Tibial nerve (tissue), 4 donors: ENCODE data around the gene OBP2B. TPM values are rescaled to one million over a fixed set of nuclear protein-coding genes. Genes with fewer than 3 reads are reported as not detected.
A peak's percentile ranks its signal among the peaks of the same experiment; 100 is the strongest.

ENCODE experiments used
- DNase-seq, 2 donors: peaks; one replicate each; pipeline ENCODE4 v3.0.0-alpha.2; 2019; ENCODE audit warnings: low spot score in 2 of 2
- H3K27ac ChIP-seq, 4 donors: fragments of 200-600 bp; sonication (generic) in 3 of 4; one replicate each; pipeline ENCODE4 v1.5.1; 2017 to 2019; ENCODE audit warnings: mild to moderate bottlenecking in 1 of 4
- H3K27me3 ChIP-seq, 2 donors: fragments of 200-600 bp; sonication (generic) in 1 of 2; one replicate each; pipeline versions ENCODE4 v1.5.1 to v1.6.0; 2017 to 2019
- H3K36me3 ChIP-seq, 3 donors: fragments of 200-600 bp; sonication (generic); one replicate each; pipeline ENCODE4 v1.5.1; 2018 to 2019
- H3K4me1 ChIP-seq, 4 donors: fragments of 200-600 bp; sonication (generic) in 3 of 4; one replicate each; pipeline ENCODE4 v1.5.1; 2017 to 2019
- H3K4me3 ChIP-seq, 4 donors: fragments of 200-600 bp; sonication (generic) in 3 of 4; one replicate each; pipeline ENCODE4 v1.5.1; 2017 to 2019; ENCODE audit warnings: mild to moderate bottlenecking in 1 of 4, moderate library complexity in 1 of 4
- H3K9me3 ChIP-seq, 4 donors: fragments of 200-600 bp; sonication (generic) in 3 of 4; one replicate each; pipeline ENCODE4 v1.5.1; 2017 to 2019
- CTCF ChIP-seq, 5 experiments: fragments of 200-600 bp in 3 of 5; fragments of 450-650 bp in 2 of 5; sonication (generic) in 3 of 5; IDR thresholded peaks; one replicate each; pipeline ENCODE4 v1.5.1; 2016 to 2019; ENCODE audit warnings: antibody characterized with exemption in 5 of 5, mild to moderate bottlenecking in 3 of 5, moderate library complexity in 2 of 5
- EP300 ChIP-seq, 2 donors: sonication (generic); formaldehyde crosslinking; IDR thresholded peaks; one replicate each; pipeline ENCODE4 v1.6.1; 2017; ENCODE audit warnings: antibody characterized with exemption in 2 of 2, mild to moderate bottlenecking in 1 of 2
- POLR2A ChIP-seq, 2 donors: fragments of 450-650 bp; IDR thresholded peaks; one replicate each; pipeline ENCODE4 v1.6.1; 2017; ENCODE audit warnings: antibody characterized with exemption in 2 of 2, mild to moderate bottlenecking in 2 of 2, moderate library complexity in 2 of 2
- WGBS, 2 donors: methylation state at CpG; one replicate each; pipeline ENCODE4 v1.1.5; 2018; 5-methylcytosine and 5-hydroxymethylcytosine counted together
- total RNA-seq, 4 donors: library from RNA; depleted of rRNA; stranded (reverse); fragments of >200 nt; gene quantifications; one replicate each; pipeline ENCODE4 v1.1.0, GENCODE V29; 2016

Gene OBP2B
- total RNA-seq, 4 donors from 2014 or later = not detected

GRCh38 chr9:133188843-133189180, 20.2 kb downstream of the OBP2B start:
- Histone ChIP-seq H3K27ac (no peak overlapping the region), H3K27me3 (peaks cover 0 to 29% of the 10 kb centered on the region in 2 donors), H3K9me3 (no peaks in the 10 kb centered on the region), H3K36me3 (no peaks in the 10 kb centered on the region), H3K4me1 (peaks cover 0 to 12% (median 0%) of the 10 kb centered on the region in 4 donors), H3K4me3 (no peak overlapping the region)
- TF ChIP-seq EP300 (IDR thresholded peaks at IDR 0.05) (no peak), POLR2A (IDR thresholded peaks at IDR 0.05) (no peak), CTCF (IDR thresholded peaks at IDR 0.05) (no peak)
- no peak for DNase-seq
- WGBS, 2 donors = 71 to 86% methylated on average over 6 of the region's 7 CpGs

GRCh38 chr9:133188006-133188842, 20.8 kb downstream of the OBP2B start:
- no peak for DNase-seq
- whole genome bisulfite sequencing, 2 donors = 51 to 53% methylated on average over 20 to 21 of the region's 21 CpGs
- Histone ChIP-seq H3K27me3 (peaks cover 0 to 24% of the 10 kb centered on the region in 2 donors), H3K27ac (no peak overlapping the region), H3K4me3 (no peak overlapping the region), H3K36me3 (no peaks in the 10 kb centered on the region), H3K4me1 (peaks cover 0 to 12% (median 0%) of the 10 kb centered on the region in 4 donors), H3K9me3 (no peaks in the 10 kb centered on the region)
- TF ChIP-seq EP300 (IDR thresholded peaks at IDR 0.05) (no peak), CTCF (IDR thresholded peaks at IDR 0.05) (no peak), POLR2A (IDR thresholded peaks at IDR 0.05) (no peak)

- 78 to 87% methylated on average over 9 to 10 of the region's 10 CpGs for WGBS, 2 donors
- H3K4me3 ChIP-seq = no peak overlapping the region
- H3K36me3 ChIP-seq = no peaks in the 10 kb centered on the region
- DNase-seq = no peak
- no peak for TF ChIP-seq POLR2A (IDR thresholded peaks at IDR 0.05)
- no peaks in the 10 kb centered on the region for H3K9me3 ChIP-seq
- H3K4me1 ChIP-seq = peaks cover 0 to 12% (median 0%) of the 10 kb centered on the region in 4 donors
- H3K27me3 ChIP-seq = peaks cover 0 to 24% of the 10 kb centered on the region in 2 donors
- no peak overlapping the region for H3K27ac ChIP-seq
Measured at GRCh38 chr9:133187561-133188005, 21.5 kb downstream of the OBP2B start.

GRCh38 chr9:133186736-133187135, 22.3 kb downstream of the OBP2B start:
- peaks cover 0 to 16% of the 10 kb centered on the region in 2 donors for H3K27me3 ChIP-seq

GRCh38 chr9:133184971-133185370, 24.1 kb downstream of the OBP2B start:
- DNase-seq = peak in 1 of 2 donors; percentile 50
- Histone ChIP-seq H3K4me1 (peaks cover 0 to 12% (median 0%) of the 10 kb centered on the region in 4 donors), H3K4me3 (no peak overlapping the region), H3K9me3 (no peaks in the 10 kb centered on the region), H3K36me3 (no peaks in the 10 kb centered on the region), H3K27me3 (peaks cover 0 to 13% of the 10 kb centered on the region in 2 donors), H3K27ac (no peak overlapping the region)
- TF ChIP-seq EP300 (IDR thresholded peaks at IDR 0.05) (no peak), CTCF (IDR thresholded peaks at IDR 0.05) (peak; percentile 34 to 69 (median 50)), POLR2A (IDR thresholded peaks at IDR 0.05) (no peak)
- 6 to 25% methylated on average over 6 to 8 of the region's 8 CpGs for WGBS, 2 donors

More at GRCh38 chr9:133186736-133187135, 22.3 kb downstream of the OBP2B start:
- H3K36me3 ChIP-seq = no peaks in the 10 kb centered on the region
- H3K27ac ChIP-seq = no peak overlapping the region
- H3K9me3 ChIP-seq = no peaks in the 10 kb centered on the region
- no peak for DNase-seq
- TF ChIP-seq CTCF (IDR thresholded peaks at IDR 0.05) (no peak), POLR2A (IDR thresholded peaks at IDR 0.05) (no peak), EP300 (IDR thresholded peaks at IDR 0.05) (no peak)
- 82 to 87% methylated on average over 6 of the region's 6 CpGs for WGBS, 2 donors
- H3K4me3 ChIP-seq = no peak overlapping the region
- peaks cover 0 to 12% (median 0%) of the 10 kb centered on the region in 4 donors for H3K4me1 ChIP-seq
